Hippocampal formation (tissue), 2 donors: ENCODE data around the gene SIGLEC12.

Experiments used
- DNase-seq, 2 donors: peaks; one replicate each; lab custom pipeline; 2025; lab: John Stamatoyannopoulos, UW

Gene SIGLEC12

GRCh38 chr19:51501594-51502263 is at the start of gene SIGLEC12:
Gene SIGLEC12 (minus strand): TSS chr19:51501800. CDS start chr19:51501733, 67 bp downstream.
- DNase-seq, result peak in 1 of 2 donors; percentile 23

- no peak for DNase-seq
Measured at GRCh38 chr19:51550848-51551672, 49.5 kb upstream of the SIGLEC12 start.

GRCh38 chr19:51549533-51550324 is 48.1 kb upstream of the SIGLEC12 start:
- no peak for DNase-seq

- no peak for DNase-seq
Measured at GRCh38 chr19:51548891-51549305, 47.3 kb upstream of the SIGLEC12 start.

GRCh38 chr19:51548213-51548651 is 46.6 kb upstream of the SIGLEC12 start:
- no peak for DNase-seq

- no peak for DNase-seq
Measured at GRCh38 chr19:51547397-51548212, 46.0 kb upstream of the SIGLEC12 start.

- DNase-seq, result no peak
Measured at GRCh38 chr19:51546650-51547396, 45.2 kb upstream of the SIGLEC12 start.

- no peak for DNase-seq
Measured at GRCh38 chr19:51546107-51546649, 44.6 kb upstream of the SIGLEC12 start.

GRCh38 chr19:51544038-51544437 is 42.4 kb upstream of the SIGLEC12 start:
- DNase-seq, result no peak

GRCh38 chr19:51542699-51543098 is 41.1 kb upstream of the SIGLEC12 start:
- DNase-seq, result no peak

- DNase-seq, result no peak
Measured at GRCh38 chr19:51541458-51542357, 40.1 kb upstream of the SIGLEC12 start.

- no peak for DNase-seq
Measured at GRCh38 chr19:51539821-51540366, 38.3 kb upstream of the SIGLEC12 start.

GRCh38 chr19:51535535-51535934 is 33.9 kb upstream of the SIGLEC12 start:
- DNase-seq, result no peak

GRCh38 chr19:51531349-51532315 is 30.0 kb upstream of the SIGLEC12 start, which contains the start of gene SIGLEC6:
Gene SIGLEC6 (minus strand): TSS chr19:51531670. CDS start chr19:51531648, 22 bp downstream.
- DNase-seq, result peak; percentile 2 to 46

GRCh38 chr19:51530616-51531015 is 29.0 kb upstream of the SIGLEC12 start:
- no peak for DNase-seq

GRCh38 chr19:51529301-51529700 is 27.7 kb upstream of the SIGLEC12 start:
- DNase-seq, result no peak

GRCh38 chr19:51525651-51526050 is 24.1 kb upstream of the SIGLEC12 start:
- DNase-seq, result no peak
